ENCODE measurements around the gene PVRIG. TPM values are rescaled to one million over a fixed set of nuclear protein-coding genes. Genes with fewer than 3 reads are reported as not detected.
"Not testable (repeated sequence)": the region's sequence is repeated elsewhere in the genome, so short reads cannot be mapped to it uniquely, and the experiment has no call there.

PVRIG gene
- total and polyA plus RNA-seq, 4 experiments from 2014 or later, result 68.2 to 87.3 (median 81.3) TPM

GRCh38 chr7:100270046-100270918 is 50.5 kb downstream of the PVRIG start:
- H3K27me3 Mint-ChIP-seq; H3K36me3 Mint-ChIP-seq; H3K27ac ChIP-seq (ENCODE audit: low read depth, low read length); CTCF ChIA-PET (ENCODE audit: partially characterized antibody); H3K27me3 ChIP-seq (ENCODE audit: insufficient read depth, low read length); H3K4me1 ChIP-seq (ENCODE audit: insufficient read depth, low read length); H3K9me3 Mint-ChIP-seq; H3K9me3 ChIP-seq (ENCODE audit: control insufficient read depth in 1 of 2, low read length in 2 of 2); H3K36me3 ChIP-seq (ENCODE audit: insufficient read depth, low read length); POLR2A ChIA-PET (ENCODE audit: partially characterized antibody); DNase-seq; H3K4me3 ChIP-seq (ENCODE audit: low read length in 2 of 2): not testable (repeated sequence)
- Mint-ChIP-seq H3K4me3 (peak overlapping the region; percentile 71 to 90 (median 82)), H3K4me1 (peaks cover 7 to 17% (median 12%) of the 10 kb centered on the region in 4 donors), H3K27ac (peak overlapping the region; percentile 3 to 73 (median 62))
- intact Hi-C loops (cut with micrococcal nuclease), result loop anchor here (5.0 kb wide), 1 partner anchor 72 kb away; no protein-coding TSS in a partner anchor

Other genes starting within 250 kb of the PVRIG start
- not detected for gene AZGP1, start 243.9 kb upstream of the PVRIG start, total RNA-seq
- gene AZGP1, start 243.9 kb upstream of the PVRIG start, polyA plus RNA-seq, result not detected
- 100 to 1,000 TPM in 1 of 2 experiments, 10 to 100 TPM in 1; 94.8 to 101 TPM for gene ZKSCAN1, start 204.4 kb upstream of the PVRIG start, total RNA-seq
- 10 to 100 TPM; 25.0 to 47.0 TPM for gene ZKSCAN1, start 204.4 kb upstream of the PVRIG start, polyA plus RNA-seq
- gene ZSCAN21, start 170.2 kb upstream of the PVRIG start, total RNA-seq, result 10 to 100 TPM in 1 of 2 experiments, 1 to 10 TPM in 1; 9.9 to 10.6 TPM
- gene ZSCAN21, start 170.2 kb upstream of the PVRIG start, polyA plus RNA-seq, result 1 to 10 TPM; 2.5 to 9.7 TPM
- gene ZNF3, start 138.2 kb upstream of the PVRIG start, total RNA-seq, result 10 to 100 TPM; 44.2 to 44.8 TPM
- 10 to 100 TPM; 11.9 to 25.4 TPM for gene ZNF3, start 138.2 kb upstream of the PVRIG start, polyA plus RNA-seq
- 10 to 100 TPM; 85.5 to 89.2 TPM for gene COPS6, start 131.0 kb upstream of the PVRIG start, total RNA-seq
- 100 to 1,000 TPM; 155 to 261 TPM for gene COPS6, start 131.0 kb upstream of the PVRIG start, polyA plus RNA-seq
- 100 to 1,000 TPM; 164 to 173 TPM for gene MCM7, start 118.6 kb upstream of the PVRIG start, total RNA-seq
- gene MCM7, start 118.6 kb upstream of the PVRIG start, polyA plus RNA-seq, result 10 to 100 TPM; 26.9 to 29.9 TPM
- 10 to 100 TPM; 12.1 to 14.9 TPM for gene AP4M1, start 118.3 kb upstream of the PVRIG start, total RNA-seq
- gene AP4M1, start 118.3 kb upstream of the PVRIG start, polyA plus RNA-seq, result 1 to 10 TPM; 3.2 to 4.3 TPM
- 10 to 100 TPM; 61.6 to 62.2 TPM for gene TAF6, start 100.6 kb upstream of the PVRIG start, total RNA-seq
- gene TAF6, start 100.6 kb upstream of the PVRIG start, polyA plus RNA-seq, result 10 to 100 TPM; 25.3 to 35.2 TPM
- gene CNPY4, start 100.3 kb upstream of the PVRIG start, total RNA-seq, result 10 to 100 TPM; 69.0 to 69.8 TPM
- gene CNPY4, start 100.3 kb upstream of the PVRIG start, polyA plus RNA-seq, result 10 to 100 TPM; 14.8 to 24.8 TPM
- gene MBLAC1, start 93.0 kb upstream of the PVRIG start, total RNA-seq, result 1 to 10 TPM; 6.4 to 6.8 TPM
- gene MBLAC1, start 93.0 kb upstream of the PVRIG start, polyA plus RNA-seq, result 1 to 10 TPM in 1 of 2 donors, under 1 TPM in 1; 0.77 to 1.2 TPM
- 100 to 1,000 TPM; 178 to 189 TPM for gene LAMTOR4, start 71.0 kb upstream of the PVRIG start, total RNA-seq
- gene LAMTOR4, start 71.0 kb upstream of the PVRIG start, polyA plus RNA-seq, result 100 to 1,000 TPM; 423 to 501 TPM
- 10 to 100 TPM; 68.7 to 73.0 TPM for gene TRAPPC14, start 61.2 kb upstream of the PVRIG start, total RNA-seq
- gene TRAPPC14, start 61.2 kb upstream of the PVRIG start, polyA plus RNA-seq, result 1 to 10 TPM; 1.4 to 5.5 TPM
- 1 to 10 TPM; 8.0 to 8.9 TPM for gene GAL3ST4, start 51.3 kb upstream of the PVRIG start, total RNA-seq
- 1 to 10 TPM; 2.3 to 5.0 TPM for gene GAL3ST4, start 51.3 kb upstream of the PVRIG start, polyA plus RNA-seq
- 10 to 100 TPM; 11.8 to 12.5 TPM for gene GPC2, start 42.6 kb upstream of the PVRIG start, total RNA-seq
- gene GPC2, start 42.6 kb upstream of the PVRIG start, polyA plus RNA-seq, result under 1 TPM in 1 of 2 donors, not detected in 1; 0.73 TPM
- 1 to 10 TPM; 6.5 to 7.7 TPM for gene STAG3, start 42.0 kb upstream of the PVRIG start, total RNA-seq
- 1 to 10 TPM; 1.6 to 3.7 TPM for gene STAG3, start 42.0 kb upstream of the PVRIG start, polyA plus RNA-seq
- gene SPDYE3, start 87.8 kb downstream of the PVRIG start, total RNA-seq, result not detected
- 1 to 10 TPM; 6.3 to 9.9 TPM for gene SPDYE3, start 87.8 kb downstream of the PVRIG start, polyA plus RNA-seq
- 100 to 1,000 TPM; 104 to 117 TPM for gene PILRB, start 138.2 kb downstream of the PVRIG start, total RNA-seq
- 1 to 10 TPM; 1.1 to 5.2 TPM for gene PILRB, start 138.2 kb downstream of the PVRIG start, polyA plus RNA-seq
- 1 to 10 TPM; 5.7 to 5.8 TPM for gene PILRA, start 153.5 kb downstream of the PVRIG start, total RNA-seq
- under 1 TPM in 1 of 2 donors, not detected in 1; 0.32 TPM for gene PILRA, start 153.5 kb downstream of the PVRIG start, polyA plus RNA-seq
- gene ZCWPW1, start 208.8 kb downstream of the PVRIG start, total RNA-seq, result 10 to 100 TPM; 10.1 to 12.4 TPM
- 1 to 10 TPM; 5.0 to 6.1 TPM for gene ZCWPW1, start 208.8 kb downstream of the PVRIG start, polyA plus RNA-seq
- gene MEPCE, start 209.9 kb downstream of the PVRIG start, total RNA-seq, result 10 to 100 TPM; 57.3 to 58.8 TPM
- gene MEPCE, start 209.9 kb downstream of the PVRIG start, polyA plus RNA-seq, result 10 to 100 TPM in 1 of 2 donors, 1 to 10 TPM in 1; 7.9 to 11.8 TPM
- 10 to 100 TPM; 77.7 to 83.8 TPM for gene PPP1R35, start 216.5 kb downstream of the PVRIG start, total RNA-seq
- gene PPP1R35, start 216.5 kb downstream of the PVRIG start, polyA plus RNA-seq, result 10 to 100 TPM; 28.6 to 49.7 TPM
- gene SPACDR, start 244.3 kb downstream of the PVRIG start, total RNA-seq, result 1 to 10 TPM; 4.6 to 5.7 TPM
- gene SPACDR, start 244.3 kb downstream of the PVRIG start, polyA plus RNA-seq, result under 1 TPM; 0.26 to 0.34 TPM

Data from CD4-positive, alpha-beta memory T cell (primary cell).